Breast epithelium (tissue), 4 donors: ENCODE measurements around the gene NCAPH2. TPM values are rescaled to one million over a fixed set of nuclear protein-coding genes. Genes with fewer than 3 reads are reported as not detected.

Experiments
- DNase-seq, 2 donors: peaks; one replicate each; pipeline ENCODE4 v3.0.0-alpha.2; 2019; ENCODE audit warnings: low spot score in 2 of 2
- H3K27ac ChIP-seq, 2 donors: fragments of 200-600 bp; sonication (generic) in 1 of 2; one replicate each; pipeline ENCODE4 v1.5.1; 2016 to 2019; ENCODE audit warnings: mild to moderate bottlenecking in 1 of 2
- H3K27me3 ChIP-seq, 2 donors: fragments of 200-600 bp; sonication (generic) in 1 of 2; one replicate each; pipeline versions ENCODE4 v1.5.1 to v1.6.0; 2017 to 2019; ENCODE audit warnings: control low read depth in 1 of 2, mild to moderate bottlenecking in 1 of 2
- H3K36me3 ChIP-seq: fragments of 200-600 bp; one replicate; pipeline ENCODE4 v1.5.1; 2019
- H3K4me1 ChIP-seq, 2 donors: fragments of 200-600 bp; sonication (generic); one replicate each; pipeline ENCODE4 v1.5.1; 2016 to 2019; ENCODE audit warnings: control low read depth in 1 of 2
- H3K4me3 ChIP-seq, 3 donors: fragments of 200-600 bp; sonication (generic); 1 replicate in 2 of 3; 2 replicates in 1 of 3; pipeline ENCODE4 v1.5.1; 2016 to 2019; ENCODE audit warnings: mild to moderate bottlenecking in 3 of 3, moderate library complexity in 2 of 3
- H3K9me3 ChIP-seq, 2 donors: fragments of 200-600 bp; sonication (generic) in 1 of 2; one replicate each; pipeline ENCODE4 v1.5.1; 2016 to 2019; ENCODE audit warnings: control low read depth in 1 of 2
- POLR2A ChIP-seq: fragments of 450-650 bp; IDR thresholded peaks from one replicate; pipeline ENCODE4 v1.6.1; 2016; ENCODE audit warnings: antibody characterized with exemption, mild to moderate bottlenecking, moderate library complexity
- POLR2AphosphoS5 ChIP-seq, 3 donors: sonication (generic); formaldehyde crosslinking; IDR thresholded peaks; one replicate each; pipeline ENCODE4 v1.6.1; 2017; ENCODE audit warnings: antibody characterized with exemption in 3 of 3
- intact Hi-C: fragments of 100-400 bp; cut with DNase I; formaldehyde crosslinking; loops from one replicate; pipeline ENCODE4 v1.15.1; 2023; ENCODE audit warnings: low total_unique reads
- total RNA-seq, 3 donors: library from RNA; depleted of rRNA; stranded (reverse); fragments of >200 nt; gene quantifications; one replicate each; pipeline ENCODE4 v1.1.0, GENCODE V29; 2016
- TF ChIP-seq, protein P1 (sequence below), 3 donors: fragments of 450-650 bp; IDR thresholded peaks; one replicate each; pipeline ENCODE4 v1.5.1; 2016 to 2017; ENCODE audit warnings: antibody characterized with exemption in 3 of 3, mild to moderate bottlenecking in 3 of 3, moderate library complexity in 3 of 3

NCAPH2 gene
- 10 to 100 TPM; 25.9 to 48.2 (median 43.0) TPM for total RNA-seq

DNA sequence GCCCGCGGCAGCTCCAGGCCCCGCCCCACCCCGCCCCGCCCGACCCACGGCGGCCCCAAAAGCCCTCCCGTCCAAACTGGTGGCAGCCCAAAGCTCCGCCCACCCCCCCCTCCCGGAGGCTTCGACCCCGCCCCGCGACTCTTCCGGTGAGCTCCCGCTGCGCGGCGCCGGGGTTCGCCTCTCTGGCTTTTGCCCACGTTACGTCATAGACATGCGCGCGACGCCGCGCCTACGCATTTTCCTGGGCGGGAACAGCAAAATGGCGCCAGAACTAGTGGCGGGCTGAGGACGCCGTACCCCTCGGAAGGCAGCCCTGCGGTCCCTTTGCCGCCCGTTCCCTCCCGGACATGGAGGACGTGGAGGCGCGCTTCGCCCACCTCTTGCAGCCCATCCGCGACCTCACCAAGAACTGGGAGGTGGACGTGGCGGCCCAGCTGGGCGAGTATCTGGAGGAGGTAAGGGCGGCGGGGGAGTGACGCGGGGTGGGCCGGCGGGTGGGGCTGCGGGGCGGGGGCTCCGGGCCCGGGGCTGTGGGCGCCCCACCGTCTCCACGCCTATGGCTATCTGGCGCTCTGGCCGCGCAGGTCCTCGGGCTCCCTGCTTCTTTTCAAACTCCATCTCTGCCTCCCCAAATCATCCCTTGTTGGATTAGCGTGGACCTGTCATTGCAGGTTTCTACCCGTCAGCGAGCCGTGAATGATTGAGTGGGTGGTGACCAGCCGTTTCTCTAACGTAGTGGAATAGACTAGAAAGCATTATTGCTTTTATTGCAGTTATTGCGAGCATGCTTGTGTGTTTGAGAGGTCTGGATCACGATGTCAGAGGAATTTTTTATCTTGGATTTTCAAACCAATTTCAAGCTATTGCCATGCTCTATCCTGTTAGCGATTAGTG, at the start of gene NCAPH2:
NCAPH2 (plus strand) TSS at position 234 of the 894 bp plus-strand sequence; CDS start at position 348, 114 bp downstream.
- no peaks in the 10 kb centered on the region for H3K36me3 ChIP-seq
- H3K4me1 ChIP-seq = peaks cover 0 to 16% of the 10 kb centered on the region in 2 donors
- peak within 1 kb of the TSS; percentile 97 to 98 for H3K27ac ChIP-seq
- H3K27me3 ChIP-seq = no peaks in the 10 kb centered on the region
- no peaks in the 10 kb centered on the region for H3K9me3 ChIP-seq
- TF ChIP-seq, protein P1, sequence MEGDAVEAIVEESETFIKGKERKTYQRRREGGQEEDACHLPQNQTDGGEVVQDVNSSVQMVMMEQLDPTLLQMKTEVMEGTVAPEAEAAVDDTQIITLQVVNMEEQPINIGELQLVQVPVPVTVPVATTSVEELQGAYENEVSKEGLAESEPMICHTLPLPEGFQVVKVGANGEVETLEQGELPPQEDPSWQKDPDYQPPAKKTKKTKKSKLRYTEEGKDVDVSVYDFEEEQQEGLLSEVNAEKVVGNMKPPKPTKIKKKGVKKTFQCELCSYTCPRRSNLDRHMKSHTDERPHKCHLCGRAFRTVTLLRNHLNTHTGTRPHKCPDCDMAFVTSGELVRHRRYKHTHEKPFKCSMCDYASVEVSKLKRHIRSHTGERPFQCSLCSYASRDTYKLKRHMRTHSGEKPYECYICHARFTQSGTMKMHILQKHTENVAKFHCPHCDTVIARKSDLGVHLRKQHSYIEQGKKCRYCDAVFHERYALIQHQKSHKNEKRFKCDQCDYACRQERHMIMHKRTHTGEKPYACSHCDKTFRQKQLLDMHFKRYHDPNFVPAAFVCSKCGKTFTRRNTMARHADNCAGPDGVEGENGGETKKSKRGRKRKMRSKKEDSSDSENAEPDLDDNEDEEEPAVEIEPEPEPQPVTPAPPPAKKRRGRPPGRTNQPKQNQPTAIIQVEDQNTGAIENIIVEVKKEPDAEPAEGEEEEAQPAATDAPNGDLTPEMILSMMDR (IDR thresholded peaks at IDR 0.05) = no peak
- TF ChIP-seq POLR2AphosphoS5 (IDR thresholded peaks at IDR 0.05) (peak; percentile 93 to 99 (median 94)), POLR2A (peak; percentile 32)
- peak within 1 kb of the TSS; percentile 92 to 95 (median 93) for H3K4me3 ChIP-seq
- intact Hi-C loops = loop anchor here (1.0 to 10.0 kb wide), 2 partner anchors 22 to 253 kb away; partner anchors contain the start of genes HDAC10 and TYMP
- peak; percentile 92 to 98 for DNase-seq

DNA sequence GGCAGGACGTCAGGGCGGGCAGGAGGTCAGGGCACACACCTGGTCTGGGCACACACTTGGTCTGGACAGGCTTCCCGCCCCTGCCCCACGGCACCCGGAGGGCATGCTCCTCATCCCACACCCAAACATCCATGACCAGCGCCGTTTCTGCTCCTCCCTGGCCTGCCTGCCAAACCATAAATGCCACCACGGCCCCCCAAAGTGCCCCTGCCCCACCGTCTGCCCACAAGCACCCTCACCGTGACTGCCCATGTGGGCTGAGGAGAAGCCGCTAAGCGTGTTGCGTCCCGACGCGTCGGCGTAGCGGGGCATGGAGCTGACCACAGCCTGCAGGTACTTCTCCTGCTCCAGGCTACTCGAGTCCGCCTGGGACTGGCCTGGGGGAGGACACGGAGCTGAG, 49.0 kb upstream of the NCAPH2 start:
- TF ChIP-seq, protein P1 (IDR thresholded peaks at IDR 0.05) = no peak
- TF ChIP-seq POLR2A = no peak
- TF ChIP-seq POLR2AphosphoS5 (IDR thresholded peaks at IDR 0.05) = no peak
- no peak for DNase-seq
- Histone ChIP-seq H3K9me3 (no peaks in the 10 kb centered on the region), H3K27me3 (no peaks in the 10 kb centered on the region), H3K4me1 (no peaks in the 10 kb centered on the region), H3K4me3 (no peak overlapping the region), H3K36me3 (peaks cover 32% of the 10 kb centered on the region), H3K27ac (no peak overlapping the region)
- intact Hi-C loops = no loop called here

DNA sequence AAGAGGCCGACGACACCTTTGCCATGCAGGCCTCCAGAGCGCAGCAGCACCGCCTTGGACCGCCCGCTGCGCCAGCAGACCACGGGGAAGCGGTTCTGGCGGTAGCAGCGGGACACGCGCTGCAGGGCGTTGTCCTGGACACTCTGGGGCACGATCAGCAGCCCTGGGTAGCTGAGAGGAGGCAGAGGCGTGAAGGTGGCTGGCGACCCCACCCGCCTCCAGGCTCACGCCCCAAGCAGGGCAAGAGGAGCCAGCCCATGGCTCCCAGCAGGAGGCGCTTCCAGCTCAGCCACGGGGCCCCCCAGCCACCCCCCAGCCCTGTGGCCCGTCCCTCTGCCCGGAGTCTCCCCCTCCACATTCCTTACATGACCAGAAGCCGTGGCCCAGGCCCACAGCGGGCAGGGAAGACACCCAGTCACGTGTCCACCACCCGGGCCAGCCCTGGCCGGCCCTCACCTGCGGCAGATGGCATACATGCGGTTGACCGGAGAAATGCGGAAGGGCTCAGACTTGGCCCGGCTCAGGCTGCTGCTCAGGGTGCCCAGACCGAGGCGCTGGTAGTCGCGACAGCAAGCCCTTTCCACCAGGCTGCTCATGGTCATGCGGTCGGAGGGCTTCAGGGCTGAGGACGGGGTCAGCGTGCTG, 48.4 kb upstream of the NCAPH2 start:
- Histone ChIP-seq H3K27ac (no peak overlapping the region), H3K9me3 (no peaks in the 10 kb centered on the region), H3K4me3 (no peak overlapping the region), H3K4me1 (no peaks in the 10 kb centered on the region), H3K27me3 (no peaks in the 10 kb centered on the region), H3K36me3 (peaks cover 38% of the 10 kb centered on the region)
- no peak for DNase-seq
- intact Hi-C loops = no loop called here
- TF ChIP-seq, protein P1 (IDR thresholded peaks at IDR 0.05) = no peak
- TF ChIP-seq POLR2A (no peak), POLR2AphosphoS5 (IDR thresholded peaks at IDR 0.05) (no peak)

DNA sequence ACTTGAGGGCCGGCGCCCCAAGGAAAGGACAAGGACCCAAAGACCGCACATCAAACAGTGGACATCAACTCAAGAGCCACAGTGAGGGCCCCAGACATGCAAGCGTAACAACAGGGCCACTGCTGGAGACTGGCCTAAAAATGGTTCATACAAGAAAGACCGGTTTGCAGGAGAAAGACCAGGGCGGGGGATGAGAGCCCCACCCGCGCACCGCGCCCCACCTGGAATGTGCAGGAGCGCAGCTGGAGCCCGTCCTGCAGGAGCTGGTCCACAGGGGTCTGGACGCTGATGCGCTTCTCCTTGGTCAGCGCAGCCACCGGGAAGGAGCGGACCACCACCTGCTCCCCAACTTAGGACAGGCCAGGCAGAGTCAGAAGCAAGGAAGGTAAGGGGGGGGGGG, 47.1 kb upstream of the NCAPH2 start:
- H3K9me3 ChIP-seq = no peaks in the 10 kb centered on the region
- no peak for TF ChIP-seq POLR2AphosphoS5 (IDR thresholded peaks at IDR 0.05)
- H3K27ac ChIP-seq = no peak overlapping the region
- peaks cover 42% of the 10 kb centered on the region for H3K36me3 ChIP-seq
- H3K4me1 ChIP-seq = no peaks in the 10 kb centered on the region
- H3K4me3 ChIP-seq = no peak overlapping the region
- intact Hi-C loops = no loop called here
- H3K27me3 ChIP-seq = no peaks in the 10 kb centered on the region
- DNase-seq = no peak

DNA sequence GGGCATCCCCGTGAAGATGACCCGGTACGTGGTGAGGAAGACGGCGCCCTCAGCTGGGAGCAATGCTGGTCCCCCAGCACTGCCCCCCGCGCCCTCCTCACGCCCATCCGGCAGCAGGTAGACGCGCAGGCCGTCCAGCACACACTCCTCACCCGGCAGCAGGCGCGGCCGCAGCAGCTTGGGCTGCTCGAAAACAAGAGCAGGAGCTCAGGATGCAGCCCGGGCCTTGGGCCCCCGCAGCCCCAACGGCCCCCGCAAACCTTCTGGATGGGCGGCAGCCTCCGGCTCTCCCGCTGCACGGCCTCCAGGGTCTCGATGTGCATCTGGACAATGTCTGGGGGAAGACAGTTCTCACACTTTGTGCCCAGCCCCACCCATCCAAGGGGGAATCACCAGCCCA, 46.5 kb upstream of the NCAPH2 start:
- Histone ChIP-seq H3K4me3 (no peak overlapping the region), H3K9me3 (no peaks in the 10 kb centered on the region), H3K36me3 (peaks cover 42% of the 10 kb centered on the region), H3K27me3 (no peaks in the 10 kb centered on the region), H3K4me1 (no peaks in the 10 kb centered on the region), H3K27ac (no peak overlapping the region)
- no peak for DNase-seq
- intact Hi-C loops = no loop called here
- TF ChIP-seq POLR2AphosphoS5 (IDR thresholded peaks at IDR 0.05) = no peak
